Transverse colon (tissue), 4 donors: ENCODE results near the gene PREX1.

ENCODE experiments used
- CTCF ChIP-seq, 5 experiments: fragments of 200-600 bp in 3 of 5; fragments of 450-650 bp in 2 of 5; sonication (generic) in 3 of 5; IDR thresholded peaks; 1 replicate in 2 of 5; 2 replicates in 3 of 5; pipeline ENCODE4 v1.5.1; 2016 to 2017; ENCODE audit warnings: antibody characterized with exemption in 5 of 5, inconsistent platforms in 3 of 5, mild to moderate bottlenecking in 2 of 5, moderate library complexity in 1 of 5
- POLR2A ChIP-seq: fragments of 450-650 bp; IDR thresholded peaks from one replicate; pipeline ENCODE4 v1.6.1; 2016; ENCODE audit warnings: antibody characterized with exemption, mild to moderate bottlenecking, moderate library complexity
- POLR2AphosphoS5 ChIP-seq, 3 donors: sonication (generic); formaldehyde crosslinking; IDR thresholded peaks; one replicate each; pipeline ENCODE4 v1.6.1; 2016; ENCODE audit warnings: antibody characterized with exemption in 3 of 3

- TF ChIP-seq CTCF (IDR thresholded peaks at IDR 0.05) (peak; percentile 23 to 77 (median 68)), POLR2A (no peak), POLR2AphosphoS5 (IDR thresholded peaks at IDR 0.05) (no peak)
Observed at GRCh38 chr20:48635791-48636267, 192.0 kb downstream of the PREX1 start.
